HG03520 (cell line): Measurements from ENCODE around the gene ARID1A.

Experiments
- ATAC-seq: cut with Tn5 transposase; IDR thresholded peaks from one replicate; pipeline ENCODE4 v1.9.1; 2021; ENCODE audit warnings: mild to moderate bottlenecking, moderate library complexity; ENCODE audit not compliant: unreplicated experiment

ARID1A gene

GRCh38 chr1:26824731-26825130 lies 128.9 kb downstream of the ARID1A start:
- ATAC-seq: no peak

- ATAC-seq: peak; percentile 67
Measured at GRCh38 chr1:26826261-26827105, 130.7 kb downstream of the ARID1A start, which contains the start of gene ZDHHC18. Gene ZDHHC18, plus strand, starts transcription at chr1:26826688. Its CDS starts 117 bp downstream, at chr1:26826805.

- ATAC-seq: no peak
Measured at GRCh38 chr1:26827106-26827604, 131.3 kb downstream of the ARID1A start.

DNA sequence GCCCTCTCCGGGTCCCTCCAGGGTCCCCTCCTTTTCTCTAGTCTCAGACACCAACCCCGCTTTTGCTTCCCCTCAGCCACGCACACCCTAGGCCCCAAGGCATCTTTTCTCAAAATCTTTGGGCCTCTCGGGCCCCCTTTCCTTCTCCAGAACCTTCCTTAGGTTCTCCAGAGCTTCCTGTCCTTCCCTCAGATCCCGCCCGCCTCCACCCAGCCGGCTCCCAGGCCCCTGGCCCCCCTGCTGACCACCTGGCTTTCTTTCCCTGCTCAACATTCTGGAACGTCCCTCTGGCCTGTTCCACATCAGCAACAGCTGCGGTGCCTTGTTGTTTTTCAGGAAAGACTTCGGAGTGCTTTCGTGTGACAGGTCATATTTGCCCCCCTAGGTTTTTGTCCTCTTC lies 131.8 kb downstream of the ARID1A start:
- ATAC-seq: no peak

- no peak for ATAC-seq
Measured at GRCh38 chr1:26828411-26828991, 132.7 kb downstream of the ARID1A start.

DNA sequence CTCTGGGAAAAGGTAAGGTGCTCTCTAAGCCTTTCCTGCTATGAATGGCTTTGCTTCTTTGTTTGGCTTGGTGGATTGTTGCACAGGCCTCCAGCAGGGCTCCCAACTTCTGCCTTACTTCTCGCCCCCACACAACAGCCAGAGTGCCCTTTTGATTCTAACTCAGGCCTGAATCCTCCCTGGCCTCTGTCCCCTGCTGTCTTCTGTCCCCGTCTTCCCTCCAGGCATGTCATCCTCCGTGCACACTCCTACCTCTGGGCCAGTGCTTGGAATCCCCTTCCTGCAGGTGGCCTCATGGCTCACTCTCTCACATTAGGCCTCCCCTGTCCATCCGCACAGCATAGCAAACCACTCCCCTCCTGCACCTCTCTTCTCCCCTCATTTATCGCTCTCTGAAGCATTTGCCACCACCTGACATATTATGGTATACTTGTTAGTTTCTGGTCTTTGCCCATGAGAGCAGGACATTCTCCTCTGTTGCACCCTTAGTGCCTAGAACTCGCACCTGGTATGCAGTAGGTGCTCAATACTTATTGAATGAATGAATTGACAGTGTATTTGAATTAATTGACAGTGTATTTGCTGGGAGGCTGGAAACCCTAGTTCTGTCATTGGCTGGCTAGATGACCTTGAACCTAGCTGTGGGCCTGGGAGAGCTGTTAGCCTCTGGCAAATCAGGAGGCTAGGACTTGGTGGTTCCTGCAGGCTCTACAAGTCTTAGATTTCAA lies 133.5 kb downstream of the ARID1A start:
- no peak for ATAC-seq

DNA sequence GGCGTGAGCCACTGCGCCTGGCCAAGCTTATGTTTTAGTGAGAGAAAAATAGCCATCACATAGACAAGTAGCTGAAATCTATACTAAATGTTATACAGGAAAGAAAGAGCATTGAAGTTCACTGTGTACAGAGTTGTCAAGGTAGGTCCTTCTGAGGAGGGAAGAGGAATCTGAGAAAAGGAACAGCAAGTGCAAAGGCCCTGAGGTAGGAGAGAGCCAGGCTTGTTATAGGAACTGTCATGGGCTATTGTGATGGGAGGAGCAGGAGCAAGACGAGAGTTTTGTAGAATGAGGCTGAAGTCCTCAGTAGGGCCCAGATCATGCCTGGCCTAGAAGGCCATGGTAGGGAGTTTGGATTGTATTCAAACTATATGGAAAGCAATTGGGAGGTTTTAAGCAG lies 135.2 kb downstream of the ARID1A start:
- ATAC-seq: no peak
